ENCODE data around the gene FEM1B.

DNA sequence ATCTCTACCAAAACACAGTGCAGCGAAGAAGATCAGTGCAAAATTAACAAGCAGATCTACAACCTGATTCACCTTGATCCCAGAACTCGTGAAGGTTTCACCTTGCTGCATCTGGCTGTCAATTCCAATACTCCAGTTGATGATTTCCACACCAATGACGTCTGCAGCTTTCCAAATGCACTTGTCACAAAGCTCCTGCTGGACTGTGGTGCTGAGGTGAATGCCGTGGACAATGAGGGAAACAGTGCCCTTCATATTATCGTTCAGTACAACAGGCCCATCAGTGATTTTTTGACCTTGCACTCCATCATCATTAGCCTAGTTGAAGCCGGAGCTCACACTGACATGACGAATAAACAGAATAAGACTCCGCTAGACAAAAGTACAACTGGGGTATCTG is 13.2 kb downstream of the FEM1B start:
- TF ChIP-seq EZH2 (IDR thresholded peaks at IDR 0.05; ENCODE audit: low read depth, low read length, severe bottlenecking): no peak
- TF ChIP-seq POLR2A (IDR thresholded peaks at IDR 0.05; ENCODE audit: control extremely low read depth in 1 of 2, low read depth in 2 of 2, low read length in 2 of 2): no peak
- no peak for TF ChIP-seq EP300 (IDR thresholded peaks at IDR 0.05; ENCODE audit: borderline replicate concordance in 1 of 2, low read depth in 2 of 2, low read length in 2 of 2)
- TF ChIP-seq POLR2AphosphoS5 (IDR thresholded peaks at IDR 0.05; ENCODE audit: low read depth, low read length): no peak
- TF ChIP-seq CEBPB (IDR thresholded peaks at IDR 0.05; ENCODE audit: low read depth, low read length): no peak
- TF ChIP-seq, protein P1, sequence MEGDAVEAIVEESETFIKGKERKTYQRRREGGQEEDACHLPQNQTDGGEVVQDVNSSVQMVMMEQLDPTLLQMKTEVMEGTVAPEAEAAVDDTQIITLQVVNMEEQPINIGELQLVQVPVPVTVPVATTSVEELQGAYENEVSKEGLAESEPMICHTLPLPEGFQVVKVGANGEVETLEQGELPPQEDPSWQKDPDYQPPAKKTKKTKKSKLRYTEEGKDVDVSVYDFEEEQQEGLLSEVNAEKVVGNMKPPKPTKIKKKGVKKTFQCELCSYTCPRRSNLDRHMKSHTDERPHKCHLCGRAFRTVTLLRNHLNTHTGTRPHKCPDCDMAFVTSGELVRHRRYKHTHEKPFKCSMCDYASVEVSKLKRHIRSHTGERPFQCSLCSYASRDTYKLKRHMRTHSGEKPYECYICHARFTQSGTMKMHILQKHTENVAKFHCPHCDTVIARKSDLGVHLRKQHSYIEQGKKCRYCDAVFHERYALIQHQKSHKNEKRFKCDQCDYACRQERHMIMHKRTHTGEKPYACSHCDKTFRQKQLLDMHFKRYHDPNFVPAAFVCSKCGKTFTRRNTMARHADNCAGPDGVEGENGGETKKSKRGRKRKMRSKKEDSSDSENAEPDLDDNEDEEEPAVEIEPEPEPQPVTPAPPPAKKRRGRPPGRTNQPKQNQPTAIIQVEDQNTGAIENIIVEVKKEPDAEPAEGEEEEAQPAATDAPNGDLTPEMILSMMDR (IDR thresholded peaks at IDR 0.05; ENCODE audit: control extremely low read depth in 1 of 3, insufficient read depth in 1 of 3, low read depth in 1 of 3, low read length in 3 of 3): no peak
- no peak for TF ChIP-seq JUN (IDR thresholded peaks at IDR 0.05; ENCODE audit: low read depth, low read length)
- no peak for TF ChIP-seq SIN3A (conservative IDR thresholded peaks at IDR 0.05 in 1 of 2, IDR thresholded peaks at IDR 0.05 in 1 of 2; ENCODE audit: low read depth in 1 of 2, low read length in 2 of 2)
- no peak for TF ChIP-seq SP2 (IDR thresholded peaks at IDR 0.05; ENCODE audit: low read length)
- no peak for TF ChIP-seq YY1 (IDR thresholded peaks at IDR 0.05; ENCODE audit: low read depth, low read length)
- no peak for TF ChIP-seq ZNF274 (IDR thresholded peaks at IDR 0.05; ENCODE audit: borderline replicate concordance, extremely low read depth, low read length)
- TF ChIP-seq, protein P2, sequence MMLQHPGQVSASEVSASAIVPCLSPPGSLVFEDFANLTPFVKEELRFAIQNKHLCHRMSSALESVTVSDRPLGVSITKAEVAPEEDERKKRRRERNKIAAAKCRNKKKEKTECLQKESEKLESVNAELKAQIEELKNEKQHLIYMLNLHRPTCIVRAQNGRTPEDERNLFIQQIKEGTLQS (IDR thresholded peaks at IDR 0.05; ENCODE audit: insufficient read depth, low read depth, low read length): no peak
- no peak for TF ChIP-seq CHD2 (IDR thresholded peaks at IDR 0.05; ENCODE audit: low read length)

All from H1 (cell line).